Liver (tissue), 9 donors: Measurements from ENCODE around the gene ATP2A3. TPM values are rescaled to one million over a fixed set of nuclear protein-coding genes. Genes with fewer than 3 reads are reported as not detected.

Experiments
- DNase-seq: peaks from one replicate; pipeline ENCODE4 v3.0.0-alpha.2; 2017; ENCODE audit warnings: low spot score
- H3K27ac ChIP-seq, 2 donors: one replicate each; pipeline ENCODE4 v1.7.0; 2013; ENCODE audit warnings: inconsistent platforms in 2 of 2, low read length in 2 of 2, control low read depth in 1 of 2, low read depth in 1 of 2, mild to moderate bottlenecking in 1 of 2
- H3K27me3 ChIP-seq, 4 donors: one replicate each; pipeline versions ENCODE4 v1.6.1 to v1.7.0; 2013; ENCODE audit warnings: low read length in 3 of 4, inconsistent platforms in 1 of 4, mild to moderate bottlenecking in 1 of 4, moderate library complexity in 1 of 4; ENCODE audit not compliant: control insufficient read depth in 4 of 4, insufficient read depth in 4 of 4
- H3K36me3 ChIP-seq, 4 donors: one replicate each; pipeline versions ENCODE4 v1.6.1 to v1.7.0; 2013; ENCODE audit warnings: low read length in 3 of 4, mild to moderate bottlenecking in 3 of 4, low read depth in 1 of 4, moderate library complexity in 1 of 4; ENCODE audit not compliant: control insufficient read depth in 4 of 4, insufficient read depth in 3 of 4
- H3K4me1 ChIP-seq, 4 donors: one replicate each; pipeline versions ENCODE4 v1.6.1 to v1.7.0; 2013; ENCODE audit warnings: low read length in 3 of 4, mild to moderate bottlenecking in 3 of 4, moderate library complexity in 1 of 4; ENCODE audit not compliant: control insufficient read depth in 4 of 4, insufficient read depth in 4 of 4
- H3K4me3 ChIP-seq, 3 donors: one replicate each; pipeline versions ENCODE4 v1.6.1 to v1.7.0; 2013; ENCODE audit warnings: low read length in 3 of 3, control low read depth in 1 of 3, low read depth in 1 of 3, mild to moderate bottlenecking in 1 of 3
- H3K9ac ChIP-seq, 2 donors: one replicate each; pipeline ENCODE4 v1.7.0; 2013; ENCODE audit warnings: low read length in 2 of 2, mild to moderate bottlenecking in 2 of 2, moderate library complexity in 2 of 2, control low read depth in 1 of 2, low read depth in 1 of 2
- H3K9me3 ChIP-seq, 4 donors: one replicate each; pipeline versions ENCODE4 v1.6.1 to v1.7.0; 2013; ENCODE audit warnings: low read length in 3 of 4; ENCODE audit not compliant: control insufficient read depth in 4 of 4
- EGR1 ChIP-seq, 2 donors: IDR thresholded peaks; 2 replicates each; pipeline ENCODE4 v1.6.1; 2016 to 2018; ENCODE audit warnings: antibody characterized with exemption in 2 of 2, low read depth in 2 of 2
- FOXA1 ChIP-seq: IDR thresholded peaks from 2 replicates; pipeline ENCODE4 v1.6.1; 2016; ENCODE audit warnings: antibody characterized with exemption
- FOXA2 ChIP-seq: IDR thresholded peaks from 2 replicates; pipeline ENCODE4 v1.6.1; 2016; ENCODE audit warnings: antibody characterized with exemption
- GABPA ChIP-seq, 2 donors: IDR thresholded peaks in 1 of 2; conservative IDR thresholded peaks in 1 of 2; 2 replicates each; pipeline ENCODE4 v1.6.1; 2016; ENCODE audit warnings: antibody characterized with exemption in 2 of 2, mild to moderate bottlenecking in 1 of 2, moderate library complexity in 1 of 2
- HNF4A ChIP-seq, 2 donors: conservative IDR thresholded peaks; 2 replicates each; pipeline ENCODE4 v1.6.1; 2016; ENCODE audit warnings: antibody characterized with exemption in 2 of 2, mild to moderate bottlenecking in 2 of 2
- HNF4G ChIP-seq: IDR thresholded peaks from 2 replicates; pipeline ENCODE4 v1.6.1; 2016; ENCODE audit warnings: antibody characterized with exemption
- JUND ChIP-seq, 2 donors: IDR thresholded peaks; 2 replicates each; pipeline ENCODE4 v1.6.1; 2016; ENCODE audit warnings: antibody characterized with exemption in 2 of 2
- NR2F2 ChIP-seq: IDR thresholded peaks from 2 replicates; pipeline ENCODE4 v1.6.1; 2016; ENCODE audit warnings: antibody characterized with exemption
- RAD21 ChIP-seq, 2 donors: IDR thresholded peaks; 2 replicates each; pipeline ENCODE4 v1.6.1; 2016; ENCODE audit warnings: antibody characterized with exemption in 2 of 2, mild to moderate bottlenecking in 2 of 2
- RXRA ChIP-seq, 2 donors: IDR thresholded peaks; 2 replicates each; pipeline ENCODE4 v1.6.1; 2017 to 2018; ENCODE audit warnings: antibody characterized with exemption in 2 of 2, mild to moderate bottlenecking in 1 of 2
- SP1 ChIP-seq: IDR thresholded peaks from 2 replicates; pipeline ENCODE4 v1.6.1; 2018; ENCODE audit warnings: antibody characterized with exemption, mild to moderate bottlenecking
- TAF1 ChIP-seq: conservative IDR thresholded peaks from 2 replicates; pipeline ENCODE4 v1.6.1; 2016; ENCODE audit warnings: antibody characterized with exemption, mild to moderate bottlenecking
- YY1 ChIP-seq: IDR thresholded peaks from 2 replicates; pipeline ENCODE4 v1.6.1; 2016; ENCODE audit warnings: antibody characterized with exemption, mild to moderate bottlenecking
- WGBS: extraction: QIAGEN DNeasy Blood & Tissue Kit; methylation state at CpG from one replicate; pipeline ENCODE4 v1.1.7; 2013; 5-methylcytosine and 5-hydroxymethylcytosine counted together
- polyA plus RNA-seq, 2 donors: library from polyadenylated mRNA; stranded (reverse) in 1 of 2; unstranded in 1 of 2; fragments of 200-250 nt in 1 of 2; fragments of >200 nt in 1 of 2; fragmentation: Nextera tagmentation in 1 of 2; extraction: Ambion mirVana in 1 of 2; gene quantifications; one replicate each; pipeline versions ENCODE4 v1.2.1 to v1.2.3, GENCODE V29; 2013 to 2015
- total RNA-seq, 2 donors: library from RNA; depleted of rRNA; stranded (reverse); fragments of >200 nt; gene quantifications; one replicate each; pipeline ENCODE4 v1.2.3, GENCODE V29; 2014
- TF ChIP-seq, protein P1 (sequence below): IDR thresholded peaks from 2 replicates; pipeline ENCODE4 v1.6.1; 2016; ENCODE audit warnings: antibody characterized with exemption
- TF ChIP-seq, protein P2 (sequence below): fragments of 150-350 bp; IDR thresholded peaks from 2 replicates; pipeline ENCODE4 v1.5.1; 2017; ENCODE audit warnings: improper control_type of control experiment, low read depth, low read length; ENCODE audit not compliant: missing input control
- TF ChIP-seq, protein P3 (sequence below): IDR thresholded peaks from 2 replicates; pipeline ENCODE4 v1.6.1; 2016; ENCODE audit warnings: antibody characterized with exemption
- donor health status: healthy.
- donor health status: healthy.
- donor health status: healthy.
- donor health status: healthy.
- donor health status: healthy.

ATP2A3 gene
- total and polyA plus RNA-seq, 4 donors: 1.4 to 17.1 (median 3.2) TPM

DNA sequence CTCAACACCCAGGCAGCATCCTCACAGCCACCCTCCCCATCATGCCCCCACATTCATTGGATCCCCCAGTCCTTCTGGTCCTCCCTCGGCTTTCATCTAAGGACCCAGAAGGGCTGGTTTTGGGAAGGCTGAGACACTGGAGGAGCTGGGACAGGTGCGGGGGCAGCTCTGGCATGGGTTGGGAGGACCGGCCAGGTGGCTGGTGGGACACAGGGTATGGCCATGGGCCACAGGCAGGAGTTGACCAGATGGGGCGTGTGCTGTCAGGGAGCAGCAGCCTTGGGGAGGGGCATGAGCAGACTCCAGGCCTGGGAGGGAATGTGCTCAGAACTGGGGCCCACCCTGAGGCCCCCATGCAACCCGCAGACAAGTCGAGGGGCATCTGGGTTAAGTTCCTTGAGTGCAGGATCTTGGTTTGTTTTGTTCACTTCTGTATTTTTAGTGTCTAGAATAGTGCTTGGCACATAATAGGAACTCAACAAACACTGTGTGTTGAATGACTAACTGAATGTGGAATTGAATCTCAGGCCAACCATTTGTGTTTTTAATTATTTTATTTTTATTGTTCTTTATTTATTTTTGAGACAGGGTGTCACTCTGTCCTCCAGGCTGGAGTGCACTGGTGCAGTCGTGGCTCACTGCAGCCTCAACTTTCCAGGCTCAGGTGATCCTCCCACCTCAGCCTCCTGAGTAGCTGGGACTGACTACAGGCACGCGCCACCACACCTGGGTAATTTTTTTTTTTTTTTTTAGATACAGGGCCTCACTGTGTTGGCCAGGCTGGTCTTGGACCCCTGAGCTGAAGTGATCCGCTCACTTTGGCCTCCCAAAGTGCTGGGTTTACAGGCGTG lies 53.6 kb downstream of the ATP2A3 start:
- Histone ChIP-seq H3K9me3 (no peaks in the 10 kb centered on the region), H3K9ac (no peak overlapping the region), H3K36me3 (no peaks in the 10 kb centered on the region), H3K4me3 (no peak overlapping the region), H3K27me3 (no peaks in the 10 kb centered on the region), H3K4me1 (peaks cover 0 to 4% (median under 1%) of the 10 kb centered on the region in 4 donors), H3K27ac (no peak overlapping the region)
- WGBS: 89% methylated on average over 11 of the region's 11 CpGs
- DNase-seq: no peak
- TF ChIP-seq RXRA (IDR thresholded peaks at IDR 0.05) (no peak), EGR1 (IDR thresholded peaks at IDR 0.05; ENCODE audit: low read depth in 2 of 2) (no peak), JUND (IDR thresholded peaks at IDR 0.05) (no peak), TAF1 (no peak), YY1 (no peak)

DNA sequence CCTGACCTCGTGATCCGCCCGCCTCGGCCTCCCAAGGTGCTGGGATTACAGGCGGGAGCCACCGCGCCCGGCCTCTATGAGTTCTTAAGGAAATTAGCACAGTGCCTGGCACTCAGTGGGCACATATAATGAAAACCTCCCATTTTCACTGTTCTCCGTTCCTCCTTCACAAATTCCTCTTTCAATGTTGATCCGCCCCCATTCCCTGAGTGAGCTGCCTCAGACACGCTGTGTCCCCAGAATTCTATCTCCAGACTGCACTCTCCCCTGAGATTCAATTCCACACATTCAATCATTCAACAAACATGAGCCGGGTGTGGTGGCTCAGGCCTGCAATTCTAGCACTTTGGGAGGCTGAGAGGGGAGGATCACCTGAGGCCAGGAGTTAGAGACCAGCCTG lies 55.0 kb downstream of the ATP2A3 start:
- no peaks in the 10 kb centered on the region for H3K27me3 ChIP-seq
- H3K9ac ChIP-seq: no peak overlapping the region
- WGBS: 94% methylated on average over 12 of the region's 12 CpGs
- no peak overlapping the region for H3K27ac ChIP-seq
- H3K4me3 ChIP-seq: no peak overlapping the region
- TF ChIP-seq HNF4A (conservative IDR thresholded peaks at IDR 0.05) (no peak), SP1 (no peak), HNF4G (no peak), EGR1 (IDR thresholded peaks at IDR 0.05; ENCODE audit: low read depth in 2 of 2) (no peak), NR2F2 (no peak), TAF1 (no peak), YY1 (no peak), FOXA1 (no peak), FOXA2 (no peak), GABPA (IDR thresholded peaks at IDR 0.05 in 1 of 2, conservative IDR thresholded peaks at IDR 0.05 in 1 of 2) (no peak), RXRA (IDR thresholded peaks at IDR 0.05) (no peak)
- TF ChIP-seq, protein P1, sequence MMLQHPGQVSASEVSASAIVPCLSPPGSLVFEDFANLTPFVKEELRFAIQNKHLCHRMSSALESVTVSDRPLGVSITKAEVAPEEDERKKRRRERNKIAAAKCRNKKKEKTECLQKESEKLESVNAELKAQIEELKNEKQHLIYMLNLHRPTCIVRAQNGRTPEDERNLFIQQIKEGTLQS: no peak
- TF ChIP-seq, protein P2, sequence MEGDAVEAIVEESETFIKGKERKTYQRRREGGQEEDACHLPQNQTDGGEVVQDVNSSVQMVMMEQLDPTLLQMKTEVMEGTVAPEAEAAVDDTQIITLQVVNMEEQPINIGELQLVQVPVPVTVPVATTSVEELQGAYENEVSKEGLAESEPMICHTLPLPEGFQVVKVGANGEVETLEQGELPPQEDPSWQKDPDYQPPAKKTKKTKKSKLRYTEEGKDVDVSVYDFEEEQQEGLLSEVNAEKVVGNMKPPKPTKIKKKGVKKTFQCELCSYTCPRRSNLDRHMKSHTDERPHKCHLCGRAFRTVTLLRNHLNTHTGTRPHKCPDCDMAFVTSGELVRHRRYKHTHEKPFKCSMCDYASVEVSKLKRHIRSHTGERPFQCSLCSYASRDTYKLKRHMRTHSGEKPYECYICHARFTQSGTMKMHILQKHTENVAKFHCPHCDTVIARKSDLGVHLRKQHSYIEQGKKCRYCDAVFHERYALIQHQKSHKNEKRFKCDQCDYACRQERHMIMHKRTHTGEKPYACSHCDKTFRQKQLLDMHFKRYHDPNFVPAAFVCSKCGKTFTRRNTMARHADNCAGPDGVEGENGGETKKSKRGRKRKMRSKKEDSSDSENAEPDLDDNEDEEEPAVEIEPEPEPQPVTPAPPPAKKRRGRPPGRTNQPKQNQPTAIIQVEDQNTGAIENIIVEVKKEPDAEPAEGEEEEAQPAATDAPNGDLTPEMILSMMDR: no peak
- TF ChIP-seq, protein P3, sequence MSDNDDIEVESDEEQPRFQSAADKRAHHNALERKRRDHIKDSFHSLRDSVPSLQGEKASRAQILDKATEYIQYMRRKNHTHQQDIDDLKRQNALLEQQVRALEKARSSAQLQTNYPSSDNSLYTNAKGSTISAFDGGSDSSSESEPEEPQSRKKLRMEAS: no peak
- H3K9me3 ChIP-seq: no peaks in the 10 kb centered on the region
- H3K4me1 ChIP-seq: peaks cover 0 to 4% (median under 1%) of the 10 kb centered on the region in 4 donors
- no peaks in the 10 kb centered on the region for H3K36me3 ChIP-seq
- no peak for DNase-seq

DNA sequence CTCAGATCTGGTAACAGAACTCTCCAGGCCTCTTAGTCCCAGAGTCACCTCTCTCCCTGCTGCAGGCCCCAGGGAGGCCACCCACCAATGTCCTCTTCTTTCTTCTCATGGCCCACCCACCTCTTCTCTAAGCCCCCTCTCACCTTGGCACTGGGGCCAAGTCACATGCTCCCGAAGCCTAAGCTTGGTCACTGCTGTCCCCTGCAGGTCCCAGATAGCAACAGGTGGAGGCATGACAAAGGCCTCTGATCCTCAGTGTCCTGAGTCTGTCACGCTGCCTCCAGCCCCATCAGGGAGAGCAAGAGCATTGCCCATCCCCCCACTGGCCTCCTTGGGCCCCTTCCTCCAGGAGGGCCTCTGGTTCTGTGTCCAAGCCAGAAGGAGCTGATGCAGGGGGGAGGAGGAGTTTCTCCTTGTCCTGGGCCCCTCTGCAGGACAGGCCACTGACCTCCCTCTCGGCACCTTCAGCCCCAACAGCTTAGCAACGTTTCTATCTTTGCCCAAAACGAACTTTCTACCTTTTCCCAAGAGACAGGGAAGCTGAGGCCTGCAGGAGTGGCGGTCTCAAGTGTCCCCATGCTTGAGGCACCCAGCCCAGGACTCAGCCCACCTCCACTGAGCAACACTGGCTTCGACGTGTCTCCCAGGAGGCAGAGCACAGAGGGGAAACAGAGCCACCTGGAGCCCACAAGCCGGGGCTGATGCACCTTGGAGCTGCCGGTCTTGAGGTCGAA lies 56.6 kb downstream of the ATP2A3 start:
- Histone ChIP-seq H3K4me3 (no peak overlapping the region), H3K9me3 (no peaks in the 10 kb centered on the region), H3K27me3 (no peaks in the 10 kb centered on the region), H3K9ac (no peak overlapping the region), H3K4me1 (no peaks in the 10 kb centered on the region), H3K36me3 (no peaks in the 10 kb centered on the region), H3K27ac (no peak overlapping the region)
- DNase-seq: no peak
- 85% methylated on average over 11 of the region's 11 CpGs for WGBS
- TF ChIP-seq EGR1 (IDR thresholded peaks at IDR 0.05; ENCODE audit: low read depth in 2 of 2): no peak
- TF ChIP-seq RAD21 (IDR thresholded peaks at IDR 0.05): peak; percentile 41 to 51
- TF ChIP-seq, protein P2: peak; percentile 7
